HG03103 (cell line): ENCODE results near the gene JPH4.
"Not testable (repeated sequence)": the region's sequence is repeated elsewhere in the genome, so short reads cannot be mapped to it uniquely, and the experiment has no call there.

Experiments used
- ATAC-seq: cut with Tn5 transposase; IDR thresholded peaks from one replicate; pipeline ENCODE4 v1.9.1; 2021; ENCODE audit warnings: low read depth; ENCODE audit not compliant: unreplicated experiment

Gene JPH4

DNA sequence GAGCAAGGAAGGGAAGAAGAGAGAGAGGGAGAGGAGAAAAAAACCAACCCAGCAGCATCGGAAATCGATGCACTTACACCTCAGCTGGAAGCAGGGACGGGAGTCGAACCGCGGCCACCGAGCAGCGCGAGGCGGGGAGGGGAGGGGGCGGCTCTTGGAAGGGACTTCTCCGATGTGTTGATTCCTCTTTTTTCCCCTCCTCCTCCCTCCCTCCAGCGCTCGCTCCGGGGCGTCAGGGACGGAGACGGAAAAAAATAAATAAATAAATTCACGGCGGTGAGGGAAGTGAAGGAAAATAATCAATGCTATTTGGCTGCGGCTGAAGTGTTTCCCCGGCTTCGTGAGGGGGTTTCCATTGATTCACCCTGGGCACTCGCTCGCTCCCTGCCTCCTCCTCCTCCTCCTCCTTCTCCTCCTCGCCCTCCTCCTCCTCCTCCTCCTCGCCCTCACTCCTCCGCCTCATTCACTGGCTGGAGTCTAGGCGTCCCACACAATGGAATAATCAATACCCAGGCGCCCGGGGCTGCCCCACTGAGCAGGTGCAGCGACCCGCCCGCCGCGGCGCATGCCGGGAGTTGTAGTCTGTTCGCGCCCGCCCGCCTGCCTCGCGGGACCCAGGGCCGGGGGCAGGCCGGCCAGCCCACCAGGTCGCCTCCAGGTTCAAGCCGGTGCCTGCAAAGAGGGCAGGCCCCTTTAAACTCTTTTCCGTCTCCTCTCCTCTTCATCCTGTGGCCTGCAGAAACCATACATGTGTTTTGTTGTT is 27.1 kb downstream of the JPH4 start, which contains the start of gene ZFHX2:
Gene ZFHX2 (minus strand): TSS at position 500 of the 763 bp plus-strand sequence. CDS start 16,440 bp downstream, outside the sequence.
- ATAC-seq = no peak

DNA sequence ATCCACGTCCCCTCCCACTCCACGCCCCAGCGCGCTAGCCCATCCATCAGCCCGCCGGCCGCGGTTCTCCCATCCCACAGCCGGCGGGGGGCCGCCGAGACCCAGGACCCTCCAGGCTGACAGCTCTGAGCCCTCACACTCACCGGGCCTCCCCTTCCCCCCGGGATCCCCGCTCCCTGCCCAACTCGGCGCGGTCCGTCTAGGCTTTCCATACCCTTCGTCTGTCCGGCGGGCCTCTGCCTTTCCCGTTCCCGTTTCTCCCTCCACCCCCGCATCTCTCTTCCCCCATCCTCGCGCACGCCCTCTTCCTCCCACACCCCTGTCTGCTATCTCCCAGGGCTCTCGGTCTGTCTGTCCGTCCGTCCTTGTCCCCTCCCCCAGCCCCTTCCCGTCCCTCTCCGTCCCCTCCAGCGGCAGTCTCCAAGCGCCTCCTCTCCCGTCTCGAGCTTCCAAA is 27.8 kb downstream of the JPH4 start:
- ATAC-seq = no peak

DNA sequence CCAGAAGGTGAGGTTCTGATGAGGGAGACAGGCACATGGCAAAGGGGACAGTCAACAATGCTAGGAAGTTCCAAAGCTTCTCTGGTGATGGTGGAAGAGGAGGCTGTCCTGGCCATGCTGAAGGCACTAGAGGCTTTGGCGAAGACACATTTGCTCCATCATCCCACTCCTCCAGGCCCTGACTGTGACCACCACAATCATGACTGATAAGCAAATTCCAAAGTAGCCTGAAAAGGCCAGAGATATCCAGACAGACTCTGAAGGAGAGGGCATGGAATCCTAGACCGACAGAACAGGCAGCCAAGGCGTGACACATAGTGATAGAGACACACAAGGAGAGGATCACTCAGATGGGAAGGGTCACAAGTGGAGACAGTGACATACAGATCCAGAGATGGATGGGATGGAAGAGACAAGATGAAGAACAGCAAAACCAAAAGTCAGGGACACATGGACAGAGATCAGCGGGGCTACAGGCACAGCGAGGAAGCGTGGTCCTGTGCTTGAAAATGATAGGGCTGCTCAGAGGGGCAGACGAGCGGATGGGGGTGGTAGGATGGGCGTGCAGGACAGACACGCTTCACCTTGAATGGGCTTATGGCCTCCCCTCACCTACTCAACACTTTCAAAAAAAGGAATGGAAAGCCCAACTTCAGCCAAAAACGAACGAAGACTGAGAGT is 28.3 kb downstream of the JPH4 start:
- ATAC-seq = no peak

DNA sequence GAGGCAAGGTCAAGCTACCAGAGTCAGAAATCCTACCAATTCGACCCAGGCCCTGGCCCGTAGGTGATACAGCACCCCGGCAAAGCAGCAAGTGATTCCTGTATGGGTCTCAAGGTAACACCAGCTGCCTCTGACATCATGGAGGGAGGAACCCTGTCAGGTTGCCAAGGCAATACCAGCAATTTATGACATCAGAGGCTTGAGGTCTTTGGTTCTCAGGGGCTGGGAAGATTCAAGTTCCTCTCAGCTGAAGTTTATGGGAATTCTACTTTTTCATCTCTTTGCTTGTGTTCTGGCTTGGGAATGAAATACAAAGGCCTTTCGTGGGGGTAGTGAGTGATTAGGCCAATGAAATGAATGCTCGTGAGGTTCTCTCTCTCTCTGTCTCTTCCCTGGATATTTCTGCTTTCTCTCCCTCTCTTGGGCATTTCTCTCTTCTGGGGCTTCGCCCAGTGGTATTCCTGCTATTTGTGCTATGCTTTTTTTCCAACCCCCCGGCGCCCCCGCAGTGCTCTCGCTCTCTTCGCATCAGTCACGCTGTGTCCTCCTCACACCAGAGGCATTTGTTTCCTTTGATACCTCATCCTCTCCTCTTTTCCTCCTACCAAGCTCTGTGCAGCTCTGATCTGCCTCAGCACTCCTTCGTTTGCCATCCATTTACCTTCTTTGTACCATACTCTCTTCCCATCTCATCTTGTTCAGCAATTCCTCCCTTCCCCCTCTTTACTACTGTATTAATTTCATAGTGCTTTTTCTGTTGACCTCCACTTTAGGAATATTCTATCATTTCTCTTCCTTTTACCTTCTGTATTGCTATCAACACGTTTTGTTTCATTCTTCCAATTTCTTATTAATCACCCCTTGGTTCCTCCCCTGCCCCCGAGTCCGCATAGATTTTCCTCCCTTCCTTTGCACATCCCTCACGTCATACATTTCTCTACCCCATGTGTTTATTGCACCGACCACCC is 30.0 kb downstream of the JPH4 start:
- no peak for ATAC-seq

DNA sequence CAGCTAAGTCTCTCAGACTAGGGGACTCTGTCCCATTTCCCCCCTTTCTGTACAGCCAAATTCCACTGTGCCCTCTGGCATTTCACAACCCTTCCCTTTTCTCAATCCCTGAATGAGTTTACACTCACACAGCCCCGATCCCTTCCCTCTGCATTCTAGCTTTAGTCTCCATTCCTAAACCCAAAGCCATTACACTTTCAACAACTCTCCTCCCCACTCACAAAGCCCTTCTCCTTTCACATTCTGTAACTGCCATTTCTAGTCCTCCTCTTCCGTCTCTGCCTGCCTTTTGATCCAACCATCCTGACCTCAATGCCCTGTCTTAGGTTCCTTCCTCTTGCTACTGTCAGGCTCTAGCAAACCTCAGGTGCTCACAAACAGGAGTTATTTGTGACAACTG is 30.7 kb downstream of the JPH4 start:
- ATAC-seq = no peak

DNA sequence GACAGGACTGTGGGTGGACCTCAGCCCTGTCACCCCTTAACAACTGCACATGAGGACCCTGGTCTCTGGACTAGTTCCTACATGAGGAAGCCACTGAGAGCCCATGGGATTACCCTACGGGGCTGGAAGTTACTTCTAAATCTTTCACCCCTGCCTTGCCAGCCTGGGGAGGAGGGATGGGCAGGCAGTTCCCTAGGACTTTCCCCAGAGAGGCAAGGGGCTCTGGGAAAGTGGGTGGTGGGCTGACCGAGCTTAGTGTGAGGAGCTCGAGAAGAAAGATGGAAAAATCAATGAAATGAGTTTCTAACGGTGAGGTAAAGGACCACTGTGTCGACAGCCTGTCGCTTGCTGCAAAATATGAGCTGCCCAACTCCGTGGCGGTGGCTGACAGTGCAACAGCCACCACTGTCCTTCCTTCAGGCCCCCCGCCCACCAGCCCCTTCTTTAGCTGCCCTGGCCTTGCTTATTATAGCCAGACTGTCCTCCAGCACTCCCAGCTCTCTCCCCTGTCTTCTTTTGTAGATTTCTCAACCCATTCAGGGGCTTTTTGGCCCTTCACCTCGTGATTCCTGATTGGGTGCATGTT is 32.0 kb downstream of the JPH4 start:
- no peak for ATAC-seq

DNA sequence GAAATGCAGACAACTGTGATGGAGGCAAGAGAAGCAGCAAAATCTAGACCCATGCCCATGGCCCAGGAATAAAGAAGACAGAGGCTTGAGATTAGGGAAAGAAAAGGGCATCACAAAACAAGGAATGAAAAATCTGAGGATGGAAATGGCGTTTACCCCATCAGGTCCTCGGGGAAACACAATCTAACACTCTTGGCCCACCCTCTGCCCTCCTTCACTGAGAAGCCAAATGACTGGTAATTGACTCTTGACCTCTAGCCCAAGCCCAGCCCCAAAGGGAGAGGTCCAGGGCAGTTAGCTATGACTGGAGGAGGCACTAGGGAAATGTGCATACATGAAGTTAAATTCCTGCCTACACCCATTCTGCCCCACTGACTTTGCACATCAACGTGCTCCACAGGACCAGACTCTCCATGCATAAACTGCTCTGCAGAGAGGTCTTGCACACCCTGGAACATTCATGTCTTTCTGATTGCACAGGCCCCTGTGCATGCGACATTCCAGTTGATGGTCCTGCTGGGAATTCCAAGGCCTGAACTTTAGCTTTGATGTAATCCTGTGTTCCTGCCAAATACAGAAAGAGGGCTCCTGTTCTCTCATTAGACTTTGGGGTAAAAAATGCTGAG is 32.7 kb downstream of the JPH4 start:
- no peak for ATAC-seq

DNA sequence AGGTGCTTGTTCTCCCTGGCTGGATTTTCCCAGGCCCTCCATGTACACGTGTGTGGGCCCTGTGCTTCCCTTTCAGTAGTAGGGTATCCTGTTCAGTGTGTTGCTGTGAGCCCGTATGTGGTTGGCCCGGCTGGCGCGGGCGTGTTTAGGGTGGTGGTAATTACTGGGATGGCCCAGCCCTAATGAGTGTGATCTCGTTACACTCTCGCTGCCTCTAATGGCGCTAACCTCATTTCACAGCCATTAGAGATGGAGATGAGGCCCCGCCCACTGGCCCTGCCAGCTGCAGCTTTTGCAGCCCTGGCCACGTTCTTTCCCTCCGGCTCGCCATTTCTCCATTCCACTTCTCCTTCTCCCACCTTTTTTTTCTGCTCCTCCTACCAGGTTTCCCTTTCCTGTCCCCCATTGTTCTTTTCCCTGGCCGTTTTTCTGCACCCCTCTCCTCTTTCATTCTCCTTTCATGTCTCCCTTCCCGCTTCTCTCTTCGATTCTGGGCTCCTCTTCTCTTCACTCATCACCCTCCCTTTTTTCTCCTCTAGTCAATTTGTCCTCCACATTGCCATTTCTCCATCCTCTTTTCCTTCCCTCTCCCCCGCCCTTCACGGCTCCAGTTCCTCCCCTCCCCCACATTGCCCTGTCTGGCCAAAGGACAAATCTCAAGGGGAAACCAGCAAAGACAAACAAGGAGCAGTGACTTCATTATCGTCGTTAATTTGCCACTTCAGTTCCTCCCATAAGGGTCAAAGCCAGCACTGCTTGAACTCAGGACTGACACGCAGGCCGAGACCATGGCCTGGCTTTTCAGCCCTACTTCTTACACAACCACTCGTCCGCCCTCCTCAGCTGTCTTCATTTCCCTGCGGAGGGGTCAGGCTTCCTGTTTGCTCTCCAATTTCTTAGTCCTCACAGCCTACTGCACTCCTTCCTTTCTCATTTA is 33.8 kb downstream of the JPH4 start:
- ATAC-seq = no peak

DNA sequence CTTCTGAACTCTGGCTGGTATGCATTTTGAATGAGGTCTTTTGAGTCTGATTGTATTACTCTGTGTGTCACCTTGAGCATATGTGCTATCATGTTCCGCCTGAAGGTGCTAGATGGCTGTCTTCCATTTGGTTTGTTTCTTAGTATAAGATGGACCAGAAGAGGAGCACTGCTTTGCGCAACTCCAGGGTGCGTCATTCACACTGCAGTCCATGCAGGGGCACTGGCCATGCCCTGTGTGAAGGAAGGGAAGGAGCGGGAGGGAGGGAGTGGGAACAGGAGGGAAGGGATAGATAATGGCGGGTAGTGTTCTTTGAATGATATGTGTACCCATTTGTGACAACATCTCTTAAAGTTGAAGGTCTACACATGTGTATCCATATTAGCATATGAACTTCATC is 35.2 kb downstream of the JPH4 start:
- no peak for ATAC-seq

DNA sequence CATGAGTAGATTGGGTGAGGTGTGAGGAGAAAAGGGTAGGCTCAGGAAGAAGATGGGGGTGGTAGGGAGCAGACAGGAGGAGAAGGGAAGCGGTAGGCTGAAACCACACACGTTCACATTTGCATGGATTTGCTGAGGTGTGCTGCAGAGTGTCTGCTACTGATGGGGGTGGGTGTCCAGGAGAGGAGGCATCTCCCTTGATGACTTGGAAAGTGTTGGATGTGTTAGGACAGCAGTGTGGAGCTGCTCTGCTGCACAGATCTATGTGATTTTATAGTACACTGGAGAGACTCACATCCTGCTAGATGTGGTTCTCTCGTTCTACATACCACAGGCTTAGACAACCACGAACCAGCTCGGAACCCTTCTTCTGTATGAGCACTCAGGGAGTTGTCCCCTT is 36.3 kb downstream of the JPH4 start:
- ATAC-seq = no peak

DNA sequence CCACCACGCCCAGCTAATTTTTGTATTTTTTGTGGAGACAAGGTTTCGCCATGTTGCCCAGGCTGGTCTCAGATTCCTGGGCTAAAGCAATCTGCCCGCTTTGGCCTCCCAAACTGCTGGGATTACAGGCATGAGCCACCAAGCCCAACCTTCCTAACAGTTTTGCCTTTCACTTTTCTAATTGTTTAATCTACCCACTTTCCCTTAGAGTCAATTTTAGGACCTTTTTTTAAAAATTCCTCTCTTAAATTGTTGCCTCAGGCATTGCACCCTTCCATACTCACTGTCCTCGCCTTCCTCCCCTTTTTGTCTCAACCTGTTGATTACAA is 38.5 kb downstream of the JPH4 start:
- ATAC-seq = no peak

DNA sequence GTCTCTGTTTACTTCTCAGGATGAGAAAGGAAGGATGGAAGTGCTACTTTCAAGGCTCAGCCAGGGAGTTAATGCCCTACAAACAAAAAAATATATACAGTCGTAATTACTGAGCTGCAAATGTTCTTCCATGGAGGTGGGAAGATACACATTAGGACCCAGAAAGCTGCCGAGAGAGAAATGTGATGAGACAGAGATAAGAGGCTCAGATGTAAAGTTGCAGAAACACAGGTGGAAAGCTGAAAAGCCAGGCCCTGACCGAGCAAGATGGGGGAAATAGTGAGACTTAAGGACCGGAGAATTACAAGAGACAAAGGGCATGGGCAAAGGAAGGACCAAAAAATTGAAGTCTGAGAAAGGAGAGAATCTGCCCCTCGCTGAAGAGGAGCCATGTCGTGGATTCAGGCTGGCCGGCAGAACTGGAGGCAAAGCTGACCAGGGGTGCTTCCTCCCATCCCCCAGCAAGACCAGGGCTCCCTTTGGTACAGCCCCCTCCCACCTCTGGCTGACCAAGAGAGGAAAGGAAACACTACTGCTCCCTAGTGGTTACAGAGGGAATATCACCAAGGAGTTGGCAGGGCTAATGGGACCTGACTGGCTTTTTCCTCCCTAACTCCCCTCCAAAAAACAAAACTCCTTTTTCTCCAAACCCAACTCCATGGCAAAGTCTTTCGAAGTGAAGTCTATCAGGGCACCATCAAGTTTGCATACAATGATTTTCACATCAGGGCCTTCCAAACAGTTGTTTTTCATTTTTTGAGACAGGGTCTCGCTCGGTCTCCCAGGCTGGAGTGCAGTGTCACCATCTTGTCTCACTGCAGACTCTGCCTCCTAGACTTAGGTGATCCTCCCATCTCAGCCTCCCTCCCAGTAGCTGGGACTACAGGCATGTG is 39.1 kb downstream of the JPH4 start:
- no peak for ATAC-seq

DNA sequence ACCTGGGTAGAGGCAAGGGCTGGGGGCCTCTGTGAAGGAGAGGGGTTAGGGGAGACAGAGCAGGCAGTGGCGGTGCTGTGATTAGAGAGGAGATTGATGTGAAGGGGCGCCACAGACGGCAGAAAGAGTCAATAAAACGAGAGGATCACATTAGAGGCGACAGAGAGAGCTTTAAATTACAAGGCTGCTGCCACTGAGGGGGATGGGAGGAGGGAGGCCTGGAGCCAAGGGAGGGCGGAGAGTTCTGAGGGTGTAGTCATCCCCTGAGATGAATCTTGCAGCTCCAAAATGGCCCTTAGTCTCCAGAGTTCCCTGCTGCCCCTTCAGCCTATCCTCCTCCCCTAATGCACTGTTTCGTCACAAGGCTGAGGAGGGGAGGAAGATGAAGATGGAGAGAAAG is 39.8 kb downstream of the JPH4 start:
- ATAC-seq = no peak

DNA sequence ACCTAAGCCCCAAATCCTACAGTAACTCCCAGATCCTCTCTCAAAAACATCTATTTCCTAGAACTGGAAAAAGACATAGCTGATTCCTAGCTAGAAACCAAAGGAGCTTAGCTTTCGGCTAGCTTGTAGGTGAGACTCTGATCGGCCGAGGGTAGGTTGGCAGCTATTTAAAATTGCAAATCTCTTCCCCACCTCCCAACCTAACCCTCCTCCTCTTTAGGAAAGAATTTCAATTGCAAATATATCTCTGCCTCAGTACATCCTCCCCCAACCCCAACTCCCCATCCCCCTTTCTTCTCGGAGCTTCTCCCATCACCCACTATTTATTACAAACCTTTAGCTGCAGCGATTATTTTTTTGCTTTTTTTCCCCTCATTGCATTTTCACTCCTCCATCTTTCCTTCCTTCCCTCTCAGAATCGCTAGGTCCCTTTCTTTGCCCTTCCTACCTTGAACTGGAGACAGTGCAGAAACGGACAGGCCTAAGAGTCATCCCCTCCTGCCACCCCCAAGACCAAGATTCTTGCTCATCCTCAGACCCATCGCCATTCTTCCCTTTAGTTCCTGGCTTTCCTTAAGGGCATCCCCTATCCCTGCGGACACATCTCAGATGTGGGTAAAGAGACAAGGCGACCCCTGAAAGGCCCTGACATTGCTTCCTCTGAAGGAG is 40.4 kb downstream of the JPH4 start:
- ATAC-seq = no peak

DNA sequence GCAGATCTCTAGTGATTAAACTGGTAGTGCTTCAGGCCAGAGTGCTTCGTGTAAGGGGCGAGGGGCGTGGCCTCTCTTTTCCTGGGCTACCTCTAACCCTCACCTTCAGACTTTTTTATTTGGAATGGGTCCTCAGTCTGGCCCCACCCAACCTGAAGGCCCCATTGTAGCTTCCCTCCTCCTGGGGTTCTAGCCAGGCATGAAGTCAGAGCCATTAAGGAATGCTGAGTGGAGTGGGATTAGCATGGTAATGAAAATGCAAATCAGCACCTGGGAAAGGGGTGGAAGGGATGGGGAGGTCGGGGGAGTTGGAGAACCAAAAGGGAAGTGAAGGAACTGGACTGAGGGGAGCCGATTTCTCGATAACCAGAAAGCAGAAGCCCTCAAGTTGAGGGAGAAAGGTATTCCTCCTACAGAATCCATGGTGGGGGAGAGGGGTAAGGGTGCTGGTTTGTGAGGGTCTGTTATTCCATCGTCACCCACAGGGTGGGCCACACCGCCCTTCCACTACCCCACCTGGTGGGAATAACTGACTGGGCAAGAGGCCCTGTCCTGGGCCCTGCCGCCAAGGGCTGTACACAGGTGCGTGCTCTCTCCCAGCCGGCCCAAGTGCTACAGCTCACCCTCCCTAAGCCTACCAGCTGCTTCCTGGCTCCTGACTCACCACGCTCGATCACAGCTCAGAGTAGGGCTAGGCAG is 41.1 kb downstream of the JPH4 start:
- ATAC-seq = no peak

DNA sequence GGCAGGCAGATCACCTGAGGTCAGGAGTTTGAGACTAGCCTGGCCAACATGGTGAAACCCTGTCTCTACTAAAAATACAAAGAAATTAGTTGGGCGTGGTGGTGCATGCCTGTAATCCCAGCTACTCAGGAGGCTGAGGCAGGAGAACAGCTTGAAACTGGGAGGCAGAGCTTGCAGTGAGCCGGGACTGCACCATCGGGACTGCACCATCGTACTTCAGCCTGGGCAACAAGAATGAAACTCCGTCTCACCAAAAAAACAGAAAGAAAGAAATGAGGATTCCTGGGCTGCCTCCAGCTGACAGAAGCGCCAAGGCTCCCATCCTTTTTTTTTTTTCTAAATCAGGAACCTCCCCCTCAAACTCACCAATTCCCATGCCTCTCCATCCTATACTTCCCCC is 41.7 kb downstream of the JPH4 start:
- ATAC-seq = not testable (repeated sequence)

DNA sequence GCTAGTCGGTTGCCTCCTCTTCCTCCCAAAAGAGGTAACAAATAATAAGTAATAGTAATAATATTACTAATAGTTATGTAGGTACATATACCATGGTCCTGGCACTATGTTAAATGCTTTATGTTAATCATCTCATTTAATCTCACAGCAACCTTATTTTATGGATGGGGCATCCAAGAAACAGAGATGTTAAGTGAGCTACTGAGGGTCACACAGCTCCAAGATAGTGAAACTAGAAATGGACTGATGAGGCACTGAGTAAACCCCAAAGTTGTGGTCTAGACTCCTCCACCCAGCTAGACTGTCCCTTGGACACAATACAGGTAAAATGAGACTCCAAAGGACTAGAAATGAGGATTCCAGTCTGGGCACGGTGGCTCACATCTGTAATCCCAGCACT is 42.1 kb downstream of the JPH4 start:
- no peak for ATAC-seq
